ENCODE results near the gene OR1F1.
A peak's percentile ranks its signal among the peaks of the same experiment; 100 is the strongest.
"Not testable (repeated sequence)": the region's sequence is repeated elsewhere in the genome, so short reads cannot be mapped to it uniquely, and the experiment has no call there.

The OR1F1 gene

DNA sequence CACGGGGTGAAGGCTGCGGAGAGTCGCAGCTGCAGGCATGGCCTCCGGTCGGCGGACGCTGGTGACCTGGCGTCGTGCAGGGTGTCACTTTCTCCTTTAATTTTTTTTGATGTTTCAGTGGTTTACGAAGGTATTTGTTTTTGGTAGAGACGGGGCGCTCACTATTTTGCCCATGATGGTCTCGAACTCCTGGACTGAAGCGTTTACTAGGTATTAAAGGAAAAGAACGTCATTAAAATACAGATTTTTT, 36.1 kb upstream of the OR1F1 start:
- no peak for FAIRE-seq

DNA sequence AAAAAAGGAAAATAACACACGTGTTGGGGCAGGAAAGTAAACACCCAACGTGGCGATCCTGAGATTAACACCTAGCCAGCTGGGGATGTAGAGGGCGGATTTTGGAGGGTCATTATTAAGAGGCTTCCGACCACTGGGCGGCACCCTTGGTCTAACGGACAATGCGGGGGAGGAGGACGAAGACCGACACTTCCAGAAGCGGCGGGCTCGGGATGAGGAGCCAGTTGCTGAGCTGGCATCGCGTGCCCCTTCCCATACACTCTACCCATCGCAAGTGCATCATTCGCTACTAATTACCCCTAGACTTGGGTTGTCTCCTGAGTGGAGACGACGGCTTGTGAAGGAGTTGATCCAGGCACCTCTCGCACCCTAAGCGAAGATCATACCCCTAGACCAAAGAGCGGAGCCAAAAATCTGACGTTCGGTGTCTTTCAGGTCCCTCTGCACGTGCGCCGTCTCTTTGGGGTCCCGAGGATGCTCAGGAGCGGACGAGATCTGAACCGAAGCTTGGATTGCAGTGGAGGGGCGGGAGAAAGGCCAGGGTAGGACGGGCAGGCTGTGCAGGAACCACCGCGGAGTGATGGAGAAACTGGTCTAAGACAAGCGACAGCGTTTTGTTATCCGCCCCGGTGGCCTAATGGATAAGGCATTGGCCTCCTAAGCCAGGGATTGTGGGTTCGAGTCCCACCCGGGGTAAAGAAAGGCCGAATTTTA, 35.6 kb upstream of the OR1F1 start:
- no peak for FAIRE-seq

DNA sequence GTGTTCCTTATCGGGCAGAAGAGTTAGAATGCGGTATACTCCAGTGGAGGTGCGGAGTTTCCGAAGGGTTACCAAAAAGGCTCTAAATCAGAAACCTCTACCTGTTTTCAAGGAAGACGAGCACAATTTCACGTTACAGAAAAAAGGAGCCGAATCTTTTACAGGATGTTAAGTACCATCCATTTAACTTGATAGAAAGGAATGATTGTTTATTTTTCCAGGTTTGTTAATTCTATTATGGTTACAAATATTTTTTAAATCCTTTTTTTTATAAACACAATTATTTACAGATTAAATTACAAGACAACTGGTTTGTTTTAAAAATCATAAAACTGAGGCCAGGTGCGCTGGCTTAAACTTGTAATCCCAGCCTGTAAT, 35.0 kb upstream of the OR1F1 start:
- no peak for FAIRE-seq

DNA sequence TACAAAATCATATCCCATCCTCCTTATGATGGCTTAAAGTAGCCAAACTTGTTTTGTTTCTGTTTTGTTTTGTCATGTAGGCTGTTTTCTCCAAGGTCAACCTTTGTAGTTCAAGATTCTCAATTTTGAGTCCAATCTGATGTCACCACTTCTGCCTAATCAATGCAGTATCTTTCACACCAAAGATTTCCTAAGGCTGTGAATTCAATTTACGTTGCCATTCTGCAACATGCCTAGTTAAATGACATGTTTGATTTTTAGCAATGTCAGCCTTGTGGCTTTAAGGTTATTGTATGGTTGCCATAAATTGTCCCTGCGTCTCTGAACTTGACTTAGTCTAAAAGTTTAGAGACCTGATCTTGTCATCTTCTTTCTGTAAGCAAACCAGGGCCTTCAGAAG, 32.8 kb upstream of the OR1F1 start:
- FAIRE-seq = no peak

DNA sequence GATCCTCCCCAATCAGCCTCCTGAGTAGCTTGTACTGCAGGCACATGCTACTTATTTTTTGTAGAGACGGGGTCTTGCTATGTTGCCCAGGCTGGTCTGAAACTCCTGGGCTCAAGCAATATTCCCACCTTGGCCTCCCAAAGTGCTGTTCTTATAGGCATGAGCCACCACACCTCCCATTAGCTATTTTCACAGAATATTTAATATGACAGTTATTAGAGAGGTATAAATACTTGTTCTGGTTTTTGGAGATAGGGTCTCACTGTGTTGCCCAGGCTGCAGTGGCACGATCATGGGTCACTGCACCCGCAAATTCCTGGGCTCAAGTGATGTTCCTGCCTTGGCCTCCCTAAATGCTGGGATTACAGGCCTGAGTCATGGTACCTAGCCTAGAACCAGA, 32.0 kb upstream of the OR1F1 start:
- FAIRE-seq = no peak

DNA sequence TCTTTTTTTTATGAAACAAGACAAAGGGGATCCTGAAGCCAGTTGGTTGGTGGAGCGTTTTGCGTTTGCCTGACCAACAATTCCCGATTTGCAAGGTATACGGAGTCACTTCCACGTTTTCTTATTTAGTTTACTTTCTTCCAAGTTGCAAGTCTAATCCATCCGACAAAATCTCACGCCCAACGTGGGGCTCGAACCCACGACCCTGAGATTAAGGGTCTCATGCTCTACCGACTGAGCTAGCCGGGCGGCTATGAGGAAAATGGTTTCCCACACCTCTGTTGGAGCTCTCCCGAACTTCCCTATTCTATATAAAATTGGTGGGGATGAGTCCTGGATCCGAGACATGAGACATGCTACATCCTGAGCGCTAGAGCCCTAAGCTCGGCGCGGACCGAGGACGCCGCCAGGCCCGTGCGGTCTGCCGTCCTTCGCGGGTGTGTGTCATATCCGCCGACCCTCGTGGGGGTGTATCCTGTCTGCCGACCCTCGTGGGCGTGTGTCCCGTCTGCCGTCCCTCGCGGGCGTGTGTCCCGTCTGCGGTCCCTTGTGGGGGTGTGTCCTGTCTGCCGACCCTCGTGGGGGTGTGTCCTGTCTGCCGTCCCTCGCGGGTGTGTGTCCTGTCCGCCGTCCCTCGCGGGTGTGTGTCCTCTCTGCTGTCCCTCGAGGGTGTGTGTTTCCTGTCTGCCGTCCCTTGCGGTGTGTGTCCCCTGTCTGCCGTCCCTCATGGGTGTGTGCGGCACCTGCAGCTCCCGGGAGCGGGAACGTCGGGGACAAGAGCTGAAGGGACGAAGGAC, 30.6 kb upstream of the OR1F1 start:
- peak; percentile 70 for FAIRE-seq

DNA sequence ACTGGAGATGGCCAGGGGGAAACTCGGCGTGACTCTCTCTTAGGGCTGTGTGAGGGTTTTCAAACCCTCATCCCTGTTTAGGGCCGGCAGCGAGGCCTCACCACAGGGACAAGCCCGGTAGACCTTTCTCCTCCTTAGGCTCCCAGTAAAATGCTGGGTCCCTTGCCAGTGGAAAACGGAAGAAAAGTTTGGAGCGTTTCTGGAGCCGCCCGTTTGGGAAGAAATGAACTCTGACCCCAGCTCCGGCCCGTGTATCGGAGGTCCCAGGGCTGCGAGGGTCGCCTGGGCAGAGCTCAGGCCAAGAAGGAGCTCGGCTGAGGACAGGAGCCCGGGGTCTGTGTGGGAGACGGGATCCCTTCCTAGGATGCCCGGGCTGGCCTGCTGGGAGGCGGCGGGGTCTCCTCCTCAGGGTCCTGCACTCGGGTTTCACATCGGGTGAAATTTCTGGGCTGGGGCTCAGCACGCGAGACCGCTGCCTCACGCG, 29.9 kb upstream of the OR1F1 start:
- FAIRE-seq = no peak

DNA sequence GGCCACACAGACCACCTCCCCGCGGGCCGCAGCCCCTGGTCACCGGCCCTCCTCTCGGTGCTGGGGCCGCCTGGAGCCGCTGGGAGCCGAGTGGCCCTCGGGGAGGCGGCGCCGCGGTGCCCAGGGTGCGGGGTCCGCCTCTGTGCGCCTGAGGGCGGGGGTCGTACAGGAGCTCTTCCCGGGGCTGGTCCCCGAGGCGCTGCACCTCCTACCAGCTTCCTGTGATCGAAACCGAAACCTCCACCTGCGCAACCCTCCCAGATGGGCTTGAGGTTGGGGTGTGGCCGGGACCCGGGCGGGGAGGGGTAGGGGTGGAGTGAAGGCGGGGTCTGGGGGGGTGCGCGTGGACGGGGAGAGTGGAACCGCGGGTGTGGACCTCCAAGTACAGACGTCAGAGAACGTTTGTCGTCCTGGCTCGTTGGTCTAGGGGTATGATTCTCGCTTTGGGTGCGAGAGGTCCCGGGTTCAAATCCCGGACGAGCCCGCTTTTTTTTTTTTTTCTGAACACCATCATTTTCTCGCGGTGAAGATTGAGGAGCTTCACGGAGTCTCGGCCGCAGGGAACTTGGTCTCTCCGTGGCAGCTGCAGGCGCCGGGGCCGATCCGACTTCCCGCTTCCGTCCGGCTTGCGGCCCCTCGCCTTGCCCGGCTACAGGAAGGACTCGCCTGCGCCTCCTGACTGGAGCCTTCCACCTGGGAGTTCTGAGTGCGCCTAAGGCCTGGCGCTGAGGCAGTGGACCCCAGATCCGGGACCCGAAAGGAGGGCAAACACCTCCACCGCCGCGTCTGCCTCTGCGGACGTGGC, 29.3 kb upstream of the OR1F1 start:
- no peak for FAIRE-seq

DNA sequence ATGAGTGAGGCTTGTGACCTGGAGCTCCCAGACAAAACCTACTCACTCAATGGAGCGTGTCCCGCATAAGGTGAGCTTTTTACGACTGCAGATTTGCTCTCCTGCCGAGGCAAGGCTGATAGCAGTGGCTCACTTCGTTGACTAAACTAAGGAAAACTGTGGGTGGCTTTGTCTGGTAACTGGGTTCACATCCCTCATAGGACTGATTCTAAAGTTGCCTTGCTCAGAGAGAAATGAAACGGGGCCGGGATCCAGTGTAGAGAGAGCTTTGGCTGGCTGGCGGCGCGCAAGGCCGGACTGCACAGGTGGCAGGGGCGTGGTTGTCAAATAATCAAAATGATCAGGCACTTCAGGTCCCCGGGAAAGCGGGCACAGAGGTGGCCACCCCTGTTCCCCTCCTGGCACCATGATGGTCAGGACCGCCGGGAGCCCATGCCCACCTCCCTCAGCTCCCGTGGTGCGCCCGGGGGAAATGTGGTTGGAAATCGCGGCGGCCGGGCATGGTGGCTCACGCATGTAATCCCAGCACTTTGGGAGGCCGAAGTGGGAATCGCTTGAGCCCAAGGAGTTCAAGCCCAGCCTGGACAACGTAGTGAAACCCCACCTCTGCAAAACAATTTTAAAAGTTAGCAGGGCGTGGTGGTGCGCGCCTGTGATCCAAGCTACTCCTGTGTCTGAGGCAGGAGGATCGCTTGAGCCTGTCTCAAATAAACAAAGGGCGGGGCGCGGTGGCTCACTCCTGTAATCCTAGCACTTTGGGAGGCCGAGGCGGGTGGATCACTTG, 26.6 kb upstream of the OR1F1 start:
- FAIRE-seq = no peak

DNA sequence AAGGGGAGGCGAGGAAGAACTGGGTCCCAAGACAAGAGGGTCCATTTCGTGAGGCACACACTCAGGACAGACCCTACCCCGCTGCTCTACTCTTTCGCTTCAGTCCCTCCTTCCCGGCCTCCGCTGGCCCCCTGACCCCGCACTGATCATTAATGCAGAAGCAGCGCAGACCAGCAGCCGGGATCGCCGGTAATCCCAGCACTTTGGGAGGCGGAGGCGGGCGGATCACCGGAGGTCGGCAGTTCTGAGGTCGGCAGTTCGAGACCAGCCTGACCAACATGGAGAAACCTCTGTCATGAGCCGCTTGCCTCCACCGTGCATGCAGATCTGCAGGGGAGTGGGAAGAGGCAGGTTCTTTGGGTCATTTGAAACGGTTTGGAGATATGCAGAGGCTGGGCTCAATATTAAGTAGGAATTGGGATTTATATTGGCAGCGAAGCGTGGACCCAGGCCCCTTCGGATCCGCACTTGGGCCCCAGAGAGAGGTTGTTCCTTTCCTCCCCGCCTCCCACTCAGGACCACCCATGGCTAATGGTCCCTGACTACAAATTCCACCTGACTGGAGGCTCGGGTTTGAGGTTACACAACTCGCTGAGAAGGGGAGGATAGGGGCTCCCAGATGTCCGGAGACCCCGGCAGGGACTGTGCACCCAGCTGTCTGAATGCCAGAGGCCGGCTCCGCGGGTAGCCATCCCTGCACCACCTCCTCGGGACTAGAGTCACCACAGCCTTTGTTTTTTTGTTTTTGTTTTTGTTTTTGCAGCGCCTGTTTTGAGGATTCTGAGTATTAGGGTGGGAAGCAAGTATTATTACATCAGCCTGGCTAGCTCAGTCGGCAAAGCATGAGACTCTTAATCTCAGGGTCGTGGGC, 23.6 kb upstream of the OR1F1 start:
- FAIRE-seq = no peak

DNA sequence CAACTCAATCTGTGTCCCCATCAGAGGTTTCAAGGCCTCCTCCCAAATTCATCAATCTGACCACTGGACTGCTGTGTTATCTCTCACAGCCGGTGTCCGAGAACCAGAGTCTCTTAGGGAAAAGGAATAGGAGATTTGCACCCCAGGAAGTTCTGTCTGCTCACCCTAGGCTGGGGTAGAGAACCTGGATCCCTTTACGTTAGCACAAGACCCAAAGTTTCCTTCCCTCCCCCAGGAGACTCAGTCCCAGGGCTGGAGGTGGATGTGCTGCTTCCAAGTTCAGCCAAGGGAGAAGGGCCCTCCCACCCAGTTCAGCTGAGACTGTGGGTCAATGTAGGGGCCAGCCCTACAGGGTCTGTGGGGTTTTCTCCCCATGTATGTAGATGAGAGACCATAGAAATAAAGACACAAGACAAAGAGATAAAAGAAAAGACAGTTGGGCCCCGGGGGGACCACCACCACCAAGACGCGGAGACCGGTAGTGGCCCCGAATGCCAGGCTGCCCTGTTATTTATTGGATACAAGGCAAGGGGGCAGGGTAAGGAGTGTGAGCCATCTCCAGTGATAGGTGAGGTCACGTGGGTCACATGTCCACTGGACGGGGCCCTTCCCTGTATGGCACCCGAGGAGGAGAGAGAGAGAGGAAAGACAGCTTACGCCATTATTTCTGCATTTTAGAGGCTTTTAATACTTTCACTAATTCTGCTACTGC, 22.7 kb upstream of the OR1F1 start:
- FAIRE-seq = no peak

DNA sequence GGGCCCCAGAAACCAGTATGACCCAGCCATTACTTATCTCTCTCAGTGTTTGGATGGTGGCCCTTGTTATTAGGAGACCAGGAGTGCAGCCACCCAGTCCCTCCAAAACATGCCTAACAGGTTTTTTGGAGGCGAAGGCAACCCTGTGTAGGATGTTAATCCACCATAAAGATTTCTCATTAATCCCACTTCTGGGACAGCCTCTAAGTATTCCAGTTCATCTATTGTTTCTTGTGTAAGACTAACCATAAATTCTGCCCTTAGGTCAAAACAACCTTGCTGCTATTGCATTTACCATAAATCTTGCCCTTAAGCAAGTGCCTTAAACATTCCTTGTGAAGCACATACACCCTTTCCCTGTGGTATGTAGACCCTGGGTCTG, 21.5 kb upstream of the OR1F1 start:
- FAIRE-seq = no peak

DNA sequence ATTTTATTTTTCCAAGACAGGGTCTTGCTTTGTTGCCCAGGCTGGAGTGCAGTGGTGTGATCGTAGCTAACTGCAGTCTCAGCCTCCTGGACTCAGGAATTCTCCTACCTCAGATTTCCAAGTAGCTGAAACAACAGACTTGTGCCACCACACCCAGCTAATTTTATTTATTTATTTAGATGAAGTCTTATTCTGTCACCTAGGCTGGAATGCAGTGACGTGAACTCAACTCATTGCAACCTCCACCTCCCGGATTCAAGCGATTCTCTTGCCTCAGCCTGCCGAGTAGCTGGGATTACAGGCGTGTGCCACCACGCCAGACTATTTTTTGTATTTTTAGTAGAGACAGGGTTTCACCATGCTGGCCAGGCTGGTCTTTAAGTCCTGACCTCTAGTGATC, 19.3 kb upstream of the OR1F1 start:
- FAIRE-seq = not testable (repeated sequence)

DNA sequence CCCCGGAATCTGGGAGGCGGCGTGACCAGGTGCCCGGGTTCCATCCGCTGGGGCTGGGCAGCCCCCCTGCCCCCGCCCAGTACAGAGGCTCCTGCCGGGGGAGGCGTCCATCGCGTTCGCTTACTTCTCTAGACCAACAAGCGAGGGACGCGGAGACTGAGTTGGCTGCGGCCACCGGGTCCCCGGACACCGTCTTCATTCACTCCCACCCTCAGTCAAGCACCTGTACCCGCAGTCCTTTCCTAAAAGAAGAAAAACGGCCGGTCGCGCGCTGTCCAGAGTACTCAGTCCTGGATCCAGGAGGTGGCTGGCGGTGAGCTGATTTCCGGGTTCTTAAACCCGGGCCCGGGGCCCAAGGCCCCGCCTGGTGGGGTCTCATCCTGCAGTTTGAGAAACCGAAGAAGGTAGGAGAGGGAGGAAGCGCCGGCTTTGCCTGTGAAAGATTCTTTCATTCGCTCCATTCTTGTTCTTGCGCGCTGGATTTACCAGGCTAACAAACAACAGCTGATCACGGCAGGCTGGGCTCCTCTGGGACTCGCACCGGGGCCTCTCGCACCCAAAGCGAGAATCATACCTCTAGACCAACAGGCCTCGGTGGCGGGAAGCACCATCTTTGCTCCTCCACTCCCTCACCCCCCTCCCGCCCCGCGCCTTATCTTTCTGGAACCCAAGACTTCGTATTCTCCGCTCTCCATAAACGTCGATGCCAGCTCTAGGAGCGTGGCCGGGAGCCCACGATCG, 17.4 kb upstream of the OR1F1 start:
- no peak for FAIRE-seq

DNA sequence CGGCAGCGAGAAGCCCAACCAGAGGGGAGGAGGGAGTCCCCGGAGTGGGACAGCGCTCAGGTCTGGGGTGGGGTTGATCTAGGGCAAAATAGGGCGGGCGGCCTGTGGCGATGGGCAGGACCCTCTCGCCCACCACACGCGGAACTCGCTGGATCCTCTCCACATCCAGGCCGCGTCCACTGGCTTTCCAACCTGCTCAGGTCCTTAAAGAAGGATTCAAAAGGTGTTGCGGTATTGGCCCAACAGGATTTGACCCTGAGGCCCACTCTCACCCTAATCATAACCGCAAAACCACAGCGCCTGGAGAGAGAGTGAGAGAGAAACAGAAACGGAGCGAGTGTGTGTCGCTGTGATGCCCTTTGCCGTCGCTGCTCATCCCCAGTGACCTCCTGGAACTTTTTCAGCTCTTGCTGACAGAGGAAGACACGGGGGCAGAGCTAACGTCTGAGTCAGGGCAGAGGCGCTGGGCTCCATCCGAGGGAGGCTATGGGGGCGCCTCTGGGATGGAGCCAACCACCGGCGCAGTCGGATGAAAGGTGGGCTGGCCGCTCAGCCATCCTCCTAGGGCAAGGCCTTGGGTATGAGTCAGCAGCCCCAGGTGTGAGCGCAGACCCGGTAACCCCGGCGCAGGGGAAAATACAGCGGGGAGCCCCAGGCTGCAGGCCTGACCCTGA, 16.7 kb upstream of the OR1F1 start:
- FAIRE-seq = no peak

DNA sequence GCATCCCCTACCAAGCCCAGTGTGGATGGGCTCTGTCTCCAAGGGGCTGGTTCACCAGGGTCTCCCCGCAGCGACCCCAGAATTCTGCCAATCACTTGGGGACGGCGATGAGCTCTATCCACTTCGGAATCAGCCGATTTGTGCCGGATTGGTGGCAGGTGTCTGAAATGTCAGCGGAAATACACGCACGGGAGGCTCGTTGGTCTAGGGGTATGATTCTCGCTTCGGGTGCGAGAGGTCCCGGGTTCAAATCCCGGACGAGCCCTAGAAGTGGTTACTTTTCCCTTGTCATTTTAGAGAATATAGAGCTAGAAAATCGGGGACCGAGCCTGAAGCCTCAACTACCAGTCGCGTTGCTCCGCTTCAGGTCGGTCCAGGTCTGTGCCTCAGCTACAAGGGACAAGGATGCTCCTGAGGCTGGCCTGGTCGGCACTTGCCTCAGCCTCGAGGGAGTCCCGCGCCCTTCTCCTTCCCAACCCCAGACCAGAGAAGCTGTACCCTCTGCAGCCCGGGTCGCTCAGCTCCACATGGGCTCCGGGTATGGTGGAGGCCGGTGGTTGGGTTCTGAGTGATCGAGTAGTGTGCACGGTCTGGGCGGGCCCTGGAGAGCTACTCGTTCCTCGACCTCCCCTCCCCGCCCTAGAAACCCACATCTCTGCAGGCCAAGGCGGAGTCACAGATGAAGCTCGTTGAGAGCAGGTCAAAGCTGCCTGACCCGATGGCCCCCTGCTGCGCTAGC, 16.0 kb upstream of the OR1F1 start:
- FAIRE-seq = no peak

DNA sequence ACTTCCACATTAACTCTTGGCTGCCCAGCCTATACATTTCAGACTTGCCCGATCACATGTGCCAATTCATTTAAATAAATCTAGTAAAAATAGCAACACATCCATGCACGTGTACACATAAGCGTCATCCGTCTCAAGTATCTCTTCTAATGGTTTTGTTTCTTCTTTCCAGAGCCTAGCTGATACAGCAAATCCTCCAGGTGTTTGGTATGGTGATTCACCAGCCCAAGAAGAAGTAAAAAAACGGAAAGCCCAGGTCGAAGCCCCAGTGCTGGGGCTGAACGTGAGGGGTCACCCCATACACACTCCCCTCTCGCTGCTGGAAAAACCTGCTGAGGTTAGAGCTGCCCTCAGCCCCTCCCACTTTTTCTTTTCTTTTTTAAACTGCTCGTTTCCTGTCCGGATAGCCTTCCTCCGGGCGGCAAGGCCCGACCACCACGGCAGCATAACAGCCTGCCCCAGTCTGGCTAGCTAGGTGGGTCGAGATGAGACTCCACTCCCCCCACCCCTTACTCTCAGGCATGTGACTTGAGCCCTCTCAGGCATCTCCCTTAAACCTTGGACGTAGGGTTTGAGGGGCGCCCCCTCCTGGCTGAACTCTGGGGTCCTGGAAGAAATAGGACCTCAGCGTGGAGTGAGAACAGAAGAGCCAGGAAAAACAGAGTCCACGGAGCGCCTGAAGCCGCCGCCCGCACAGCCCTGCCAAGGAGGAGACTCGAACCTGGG, 13.9 kb upstream of the OR1F1 start:
- no peak for FAIRE-seq

DNA sequence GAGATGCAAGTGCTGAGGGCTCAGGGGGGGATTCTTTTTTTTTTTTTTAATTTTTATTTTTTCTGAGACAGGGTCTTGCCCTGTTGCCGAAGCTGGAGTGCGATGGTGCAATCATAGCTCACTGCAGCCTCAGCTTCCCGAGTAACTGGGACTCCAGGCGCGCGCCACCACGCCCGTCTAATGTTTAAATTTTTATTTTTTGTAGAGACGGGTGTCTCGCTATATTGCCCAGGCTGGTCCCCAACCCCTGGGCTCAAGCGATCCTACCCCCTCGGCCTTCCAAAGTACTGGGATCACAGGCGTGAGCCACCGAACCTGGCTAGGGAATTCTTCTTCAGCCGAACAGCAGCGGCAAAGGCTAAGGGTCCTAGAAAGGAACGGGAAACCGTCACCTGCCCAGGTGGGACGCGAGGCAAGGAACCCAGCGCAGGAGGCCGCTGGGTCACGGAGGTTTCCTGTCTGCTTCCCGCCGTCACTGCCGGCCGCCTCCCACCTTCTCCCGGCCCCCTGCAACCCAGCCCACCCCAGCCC, 13.3 kb upstream of the OR1F1 start:
- FAIRE-seq = no peak

Data from TTC549 (cell line).